Islet precursor cell (in vitro differentiated cells): ENCODE data around the gene ZNF182.
"Not testable (repeated sequence)": the region's sequence is repeated elsewhere in the genome, so short reads cannot be mapped to it uniquely, and the experiment has no call there.

Experiments
- DNase-seq: peaks from one replicate; pipeline ENCODE4 v3.0.0-alpha.2; 2018

ZNF182 gene

DNA sequence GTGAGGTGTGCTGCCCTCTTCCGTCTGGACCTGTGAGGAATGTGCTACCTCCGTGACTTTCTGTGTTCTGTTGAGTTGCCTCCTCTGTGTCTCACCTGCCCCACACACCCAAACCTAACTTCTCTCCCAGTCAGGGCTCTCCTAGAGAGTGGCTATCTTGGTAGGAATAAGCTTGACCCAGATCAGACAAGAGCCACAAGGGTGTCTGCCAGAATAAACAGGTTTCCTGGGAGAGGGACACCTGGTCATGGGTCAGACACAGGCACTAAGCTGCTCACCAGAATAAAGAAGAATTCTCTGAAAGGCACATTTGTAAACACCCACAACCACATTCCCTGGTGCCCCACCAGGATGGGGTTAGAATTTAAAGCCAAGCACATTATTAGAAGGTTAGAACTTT, 11.1 kb downstream of the ZNF182 start:
- DNase-seq, result no peak

DNA sequence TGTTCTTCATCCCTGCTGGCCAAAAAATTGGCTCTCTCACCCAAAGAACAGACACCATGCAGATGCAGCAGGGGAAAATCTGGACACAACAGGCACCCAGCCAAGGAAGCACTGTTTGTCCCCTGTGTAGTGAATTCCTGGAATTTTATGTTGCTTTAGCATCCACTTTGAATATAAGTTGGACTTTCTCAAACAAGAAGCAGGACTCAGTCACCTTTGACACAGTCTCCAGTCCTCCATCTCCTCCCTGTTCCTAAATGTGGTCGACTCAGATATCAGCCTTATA, 11.8 kb downstream of the ZNF182 start:
- no peak for DNase-seq

DNA sequence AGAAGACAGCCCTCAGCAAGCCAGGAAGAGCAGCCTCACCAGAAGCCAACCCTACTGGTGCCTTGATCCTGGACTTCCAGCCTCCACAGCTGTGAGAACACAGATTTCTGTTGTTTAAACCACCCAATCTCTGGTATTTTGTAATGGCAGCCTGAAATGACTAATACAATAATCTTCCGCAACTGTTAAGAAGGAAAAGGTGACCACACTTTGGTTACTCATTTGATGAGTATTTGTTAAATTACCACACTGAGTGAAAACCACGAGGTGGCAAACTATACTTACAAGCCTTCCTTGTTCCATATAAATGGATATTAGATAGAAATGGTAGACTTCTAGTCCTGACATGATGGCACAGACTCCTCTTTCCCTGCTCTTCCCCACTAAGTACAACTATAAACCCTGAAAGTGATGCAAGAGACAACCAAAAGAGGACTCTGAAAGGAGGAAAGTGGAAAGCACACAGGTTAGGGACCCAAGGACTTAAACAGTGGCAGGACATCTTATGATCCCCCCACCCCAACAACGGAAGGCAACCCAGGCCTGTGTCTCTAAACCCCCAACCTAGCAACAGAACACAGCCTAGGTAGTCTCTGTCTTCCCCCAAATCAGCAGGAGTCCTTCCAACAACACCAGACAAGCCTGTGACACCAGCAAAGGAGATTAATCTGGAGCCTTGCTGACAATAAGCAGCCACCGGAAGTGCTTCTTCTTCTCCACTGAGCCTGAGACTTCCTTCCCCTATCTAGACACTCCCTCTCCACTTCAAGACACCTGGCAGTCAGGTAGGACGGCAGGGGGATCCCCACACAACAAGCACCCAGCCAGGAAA, 12.3 kb downstream of the ZNF182 start:
- DNase-seq, result no peak

DNA sequence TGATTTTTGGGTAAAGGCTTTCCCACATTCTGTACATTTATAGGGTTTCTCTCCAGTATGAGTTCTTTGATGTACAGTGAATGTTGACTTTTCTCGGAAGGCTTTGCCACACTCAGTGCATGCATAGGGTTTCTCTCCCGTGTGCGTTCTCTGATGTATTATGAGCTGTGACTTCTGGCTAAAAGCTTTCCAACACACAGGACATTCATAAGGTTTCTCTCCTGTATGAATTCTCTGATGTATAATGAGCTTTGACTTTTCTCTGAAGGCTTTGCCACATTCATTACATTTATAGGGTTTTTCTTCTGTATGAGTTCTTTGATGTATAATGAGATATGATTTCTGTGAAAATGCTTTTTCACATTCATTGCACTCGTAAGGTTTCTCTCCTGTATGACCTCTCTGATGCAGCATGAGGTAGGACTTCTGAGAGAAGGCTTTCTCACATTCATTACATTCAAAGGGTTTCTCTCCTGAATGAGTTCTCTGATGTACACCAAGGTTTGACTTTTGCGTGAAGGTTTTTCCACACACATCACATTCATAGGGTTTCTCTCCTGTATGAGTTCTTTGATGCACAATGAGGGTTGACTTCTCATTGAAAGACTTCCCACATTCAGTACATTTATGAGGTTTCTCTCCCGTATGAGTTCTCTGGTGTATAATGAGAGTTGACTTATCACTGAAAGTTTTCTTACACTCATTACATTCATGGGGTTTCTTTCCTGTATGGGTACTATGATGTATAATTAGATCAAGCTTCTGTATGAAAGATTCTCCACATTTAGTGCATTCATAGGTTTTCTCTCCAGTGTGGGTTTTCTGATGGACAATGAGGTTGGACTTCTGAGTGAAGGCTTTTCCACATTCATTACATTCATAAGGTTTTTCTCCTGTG, 27.3 kb downstream of the ZNF182 start:
- DNase-seq, result no peak

DNA sequence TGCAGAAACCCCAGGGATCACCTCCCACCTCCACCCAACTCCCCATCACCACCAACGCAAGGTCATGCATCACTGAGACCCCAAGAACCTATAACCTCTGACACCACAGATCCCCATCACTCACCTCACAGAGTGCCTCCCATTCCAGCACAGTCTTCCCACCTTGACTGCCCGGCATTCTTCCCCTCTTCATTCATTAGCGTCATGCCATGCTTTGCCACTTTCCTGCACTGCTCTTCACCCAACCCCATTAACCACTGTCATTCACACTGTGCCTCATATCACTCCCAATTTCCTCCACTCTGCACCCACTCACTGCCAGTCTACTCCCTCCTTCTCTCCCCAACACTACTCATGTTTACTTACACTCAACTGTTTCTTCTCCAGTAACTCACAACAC, 30.6 kb downstream of the ZNF182 start:
- DNase-seq, result no peak

DNA sequence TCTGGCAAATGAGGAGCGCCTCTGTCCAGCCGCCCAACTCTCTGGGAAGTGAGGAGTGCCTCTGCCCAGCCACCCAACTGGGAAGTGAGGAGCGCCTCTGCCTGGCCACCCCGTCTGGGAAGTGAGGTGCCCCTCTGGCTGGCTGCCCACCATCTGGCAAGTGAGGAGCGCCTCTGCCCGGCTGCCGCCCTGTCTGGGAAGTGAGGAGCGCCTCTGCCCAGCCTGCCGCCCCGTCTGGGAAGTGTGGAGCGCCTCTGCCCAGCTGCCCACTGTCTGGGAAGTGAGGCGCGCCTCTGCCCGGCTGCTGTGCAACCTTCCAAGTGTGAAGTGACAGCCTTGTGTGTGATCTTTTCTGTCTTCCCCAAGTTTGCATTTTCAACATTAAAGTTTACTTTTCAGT, 38.3 kb downstream of the ZNF182 start:
- DNase-seq, result not testable (repeated sequence)

DNA sequence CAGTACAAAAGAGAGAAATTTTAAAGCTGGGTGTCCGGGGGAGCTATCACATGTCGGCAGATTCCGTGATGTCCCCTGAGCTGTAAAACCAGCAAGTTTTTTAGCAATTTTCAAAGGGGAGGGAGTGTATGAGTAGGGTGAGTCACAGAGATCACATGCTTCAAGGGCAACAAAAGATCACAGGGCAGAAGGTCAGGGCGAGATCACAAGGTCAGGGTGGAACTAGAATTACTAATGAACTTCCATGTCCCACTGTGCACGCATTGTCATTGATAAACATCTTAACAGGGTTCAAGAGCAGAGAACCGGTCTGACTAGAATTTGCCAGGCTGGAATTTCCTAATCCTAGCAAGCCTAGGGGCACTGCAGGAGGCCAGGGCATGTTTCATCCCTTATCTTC, 42.0 kb downstream of the ZNF182 start:
- not testable (repeated sequence) for DNase-seq

DNA sequence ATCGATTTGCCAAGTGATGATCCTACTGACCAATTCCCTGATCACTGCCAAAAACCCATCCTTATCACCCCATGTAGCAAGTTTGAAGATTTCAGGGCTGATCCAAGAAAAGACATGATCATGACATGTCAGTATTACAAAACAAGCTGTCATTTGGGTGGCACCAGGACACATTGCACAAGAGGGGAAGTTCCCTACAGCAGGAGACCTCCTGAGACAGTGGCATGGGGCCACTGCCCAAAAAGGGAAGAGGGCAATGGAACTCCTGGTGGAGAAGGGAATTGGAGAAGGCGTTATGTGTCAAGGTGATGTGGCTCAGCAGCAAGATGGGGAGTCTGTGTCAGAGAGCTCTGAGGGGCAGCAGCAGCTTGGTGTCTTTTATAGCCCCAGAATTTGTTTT, 43.4 kb downstream of the ZNF182 start:
- DNase-seq, result no peak

DNA sequence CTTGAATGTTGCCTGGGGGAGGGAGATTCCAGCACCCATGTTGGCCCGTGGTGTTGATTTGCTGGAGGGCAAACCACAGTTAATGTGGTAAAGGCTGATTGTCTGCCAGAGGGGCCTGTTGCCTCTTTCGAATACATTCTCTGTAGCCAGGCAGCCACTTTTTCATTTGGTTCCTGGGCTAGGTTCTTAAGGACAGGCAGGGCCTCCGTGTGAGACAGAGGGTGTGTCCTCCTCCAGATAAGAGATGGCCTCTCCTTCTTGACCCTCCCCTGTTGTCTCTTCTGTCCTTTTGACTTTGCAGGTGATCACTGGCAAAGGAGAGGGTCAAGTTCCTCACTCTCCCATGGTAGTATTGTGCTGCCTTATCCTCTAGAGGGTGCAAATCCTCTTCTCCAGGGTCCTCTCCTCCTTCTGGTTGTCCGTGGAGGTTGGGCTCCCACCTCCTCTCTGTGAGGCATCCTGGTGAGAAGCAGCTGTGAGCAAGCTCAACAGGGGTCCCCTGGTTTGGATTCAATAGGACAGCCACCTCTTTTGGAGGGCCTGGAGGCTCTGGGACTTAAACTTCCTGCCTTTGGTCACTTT, 44.9 kb downstream of the ZNF182 start:
- DNase-seq, result no peak

DNA sequence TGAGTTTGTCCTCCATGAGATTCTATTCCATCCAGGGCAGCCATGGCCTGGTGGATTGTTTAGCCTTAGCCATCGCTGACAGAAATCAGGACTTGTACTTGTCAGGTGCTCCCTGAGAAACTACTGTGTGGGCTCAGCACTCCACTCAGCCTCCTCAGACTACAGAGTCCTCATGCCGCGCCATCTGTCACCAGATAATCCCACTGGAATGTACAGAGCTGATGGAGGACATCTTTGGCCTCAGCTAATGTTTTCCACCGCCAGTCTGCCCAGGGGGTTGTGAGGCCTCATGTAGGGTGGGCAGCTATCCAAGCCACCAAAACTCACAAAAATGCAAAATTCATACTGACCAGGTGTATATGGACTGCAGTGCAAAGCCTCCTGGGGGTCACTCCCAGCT, 45.6 kb downstream of the ZNF182 start:
- DNase-seq, result not testable (repeated sequence)

DNA sequence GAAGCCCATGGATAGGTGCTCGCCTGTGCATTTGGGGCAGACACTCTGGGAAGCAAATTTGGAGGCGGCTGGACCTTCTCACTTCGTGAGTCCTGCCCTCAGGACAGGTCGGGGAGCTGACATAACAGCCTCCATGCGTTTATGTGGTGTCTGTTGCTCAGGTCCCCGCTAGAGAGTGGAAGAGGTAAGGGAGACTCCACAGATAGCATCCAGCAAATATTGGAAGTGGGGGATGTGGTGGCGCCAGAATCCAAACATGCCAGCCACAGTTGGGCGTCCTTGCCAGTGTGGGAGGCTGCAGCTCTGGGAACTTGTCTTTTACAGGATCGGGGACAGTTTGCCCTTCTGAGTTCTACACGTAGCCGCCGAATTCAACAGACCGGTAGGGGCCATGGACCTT, 47.8 kb downstream of the ZNF182 start:
- DNase-seq, result no peak

DNA sequence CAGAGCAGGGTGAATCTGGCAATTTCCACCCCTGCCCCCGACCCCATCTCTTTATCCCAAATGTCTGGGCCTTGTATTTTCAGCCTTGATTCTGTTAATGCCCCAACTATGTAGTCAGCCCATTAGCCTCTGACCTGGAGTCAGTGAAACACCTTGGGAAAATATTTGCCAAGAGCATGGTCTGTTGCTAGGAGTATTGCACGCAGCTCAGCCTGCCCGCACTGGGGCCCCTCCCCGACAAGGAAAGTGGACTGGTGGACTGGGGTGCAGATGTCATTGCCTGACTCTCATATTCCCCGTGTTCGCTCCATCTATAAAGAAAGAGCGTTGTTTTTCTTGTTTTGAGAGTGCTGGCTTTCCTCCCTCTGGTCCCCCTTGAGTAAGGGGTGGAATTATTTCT, 48.5 kb downstream of the ZNF182 start:
- not testable (repeated sequence) for DNase-seq

DNA sequence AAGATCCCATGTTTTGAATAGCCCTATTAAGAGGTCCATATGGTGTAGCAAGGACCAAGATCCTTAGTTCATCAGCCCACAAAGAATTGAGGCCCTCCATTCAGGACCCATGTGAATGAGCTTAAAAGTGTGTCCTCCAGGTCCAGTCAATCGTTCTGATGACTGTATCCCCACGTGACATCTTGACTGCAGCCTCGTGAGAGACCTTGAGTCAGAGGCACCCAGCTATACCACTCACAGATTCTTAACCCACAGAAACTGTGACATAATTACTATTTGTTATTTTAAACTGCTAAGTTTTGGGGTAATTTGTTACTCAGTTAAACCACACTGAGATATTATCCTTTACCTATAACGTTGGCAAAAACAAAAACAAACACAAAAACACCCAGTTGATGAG, 62.4 kb downstream of the ZNF182 start:
- DNase-seq, result no peak

DNA sequence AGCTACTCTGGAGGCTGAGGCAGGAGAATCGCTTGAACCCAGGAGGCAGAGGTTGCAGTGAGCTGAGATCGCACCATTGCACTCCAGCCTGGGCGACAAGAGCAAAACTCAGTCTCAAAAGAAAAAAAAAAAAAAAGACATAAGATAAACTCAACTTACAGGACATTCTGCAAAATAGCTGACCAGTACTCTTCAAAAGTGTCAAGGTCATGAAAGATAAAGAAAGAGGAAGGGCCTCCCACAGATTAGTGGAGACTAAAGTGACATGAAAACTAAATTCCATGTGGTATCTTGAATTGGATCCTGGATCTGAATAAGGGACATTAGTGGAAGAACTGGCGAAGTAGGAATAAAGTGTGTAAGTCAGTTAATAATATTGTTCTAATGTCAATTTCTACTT, 63.3 kb downstream of the ZNF182 start:
- no peak for DNase-seq

DNA sequence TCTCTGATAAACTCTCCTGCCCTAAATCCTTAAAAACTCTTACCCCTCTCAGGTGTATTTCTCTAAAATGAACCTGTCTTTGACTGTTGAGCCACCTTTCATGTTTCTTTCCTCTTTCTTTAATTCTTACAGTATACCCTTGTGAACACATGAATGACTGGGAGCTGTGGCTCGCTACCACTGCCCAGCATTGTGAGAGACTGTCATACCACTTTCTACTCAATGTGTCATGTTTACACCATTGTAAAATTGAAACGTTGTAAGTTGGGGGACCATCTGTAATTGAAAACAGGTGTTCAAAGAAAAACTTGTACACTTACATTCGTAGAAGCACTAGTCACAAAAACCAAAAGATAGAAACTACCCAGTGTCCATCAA, 66.9 kb downstream of the ZNF182 start:
- DNase-seq, result no peak

DNA sequence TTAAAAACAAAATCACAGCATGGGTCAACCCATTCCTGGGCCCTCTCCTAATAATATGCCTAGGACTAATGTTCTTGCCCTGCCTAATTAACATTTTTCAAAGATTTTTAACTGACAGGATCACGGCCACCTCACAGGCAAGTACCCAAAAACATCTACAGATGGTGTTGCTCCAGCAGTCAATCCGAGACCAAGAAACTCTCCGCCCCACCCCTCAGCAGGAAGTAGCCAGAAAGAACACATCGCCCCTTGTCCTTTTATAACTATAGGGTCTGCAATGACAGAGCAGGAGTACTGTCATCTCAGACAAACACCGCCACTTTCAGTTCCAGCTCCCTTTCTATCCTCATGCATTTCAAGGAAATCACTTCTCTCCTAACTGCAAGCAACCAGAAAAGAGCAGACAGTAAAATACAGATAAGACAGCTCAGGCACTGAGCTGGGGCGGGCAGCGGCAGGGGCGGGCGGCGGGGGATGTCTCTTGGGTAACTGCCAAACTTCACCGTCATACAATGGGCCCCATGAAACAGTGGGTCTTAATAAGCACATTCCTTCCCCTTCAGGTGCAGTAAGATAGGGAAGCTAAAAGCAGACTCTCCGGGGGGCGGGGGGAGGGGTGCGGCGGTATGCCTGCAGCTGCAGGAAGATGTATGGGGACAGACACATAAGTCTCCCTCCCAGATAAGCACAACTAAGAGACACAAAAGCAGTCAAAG, 67.4 kb downstream of the ZNF182 start:
- DNase-seq, result no peak

DNA sequence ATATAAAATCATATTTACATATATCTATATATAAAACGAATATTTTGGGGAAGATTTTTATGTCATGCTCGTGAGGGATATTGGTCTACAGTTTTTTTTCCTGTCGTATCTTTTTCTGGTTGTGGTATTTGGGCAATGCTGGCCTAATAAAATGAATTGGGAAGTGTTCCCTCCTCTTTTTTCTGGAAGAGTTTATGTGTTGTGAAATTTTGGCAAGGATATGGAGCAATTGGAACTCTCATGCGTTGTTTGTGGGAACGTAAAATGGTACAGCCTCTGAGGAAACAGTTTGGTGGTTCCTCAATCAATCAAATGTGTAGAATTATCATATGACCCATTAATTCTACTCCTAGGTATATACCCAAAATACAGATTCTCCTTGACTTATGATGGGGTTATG, 69.8 kb downstream of the ZNF182 start:
- no peak for DNase-seq

DNA sequence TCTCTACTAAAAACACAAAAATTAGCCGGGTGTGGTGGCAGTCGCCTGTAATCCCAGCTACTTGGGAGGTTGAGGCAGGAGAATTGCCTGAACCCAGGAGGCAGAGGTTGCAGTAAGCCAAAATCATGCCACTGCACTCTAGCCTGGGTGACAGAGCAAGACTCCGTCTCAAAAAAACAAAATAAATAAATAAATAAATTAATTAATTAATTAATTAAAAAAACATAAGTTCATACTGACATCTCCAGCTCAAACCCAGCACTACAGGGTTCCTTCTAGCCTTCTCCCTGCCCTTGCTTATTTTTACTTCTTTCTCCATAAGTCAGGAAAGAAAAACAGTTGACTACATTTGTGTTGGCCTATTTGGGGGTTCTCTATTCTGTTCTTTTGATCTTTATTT, 71.8 kb downstream of the ZNF182 start:
- DNase-seq, result not testable (repeated sequence)

DNA sequence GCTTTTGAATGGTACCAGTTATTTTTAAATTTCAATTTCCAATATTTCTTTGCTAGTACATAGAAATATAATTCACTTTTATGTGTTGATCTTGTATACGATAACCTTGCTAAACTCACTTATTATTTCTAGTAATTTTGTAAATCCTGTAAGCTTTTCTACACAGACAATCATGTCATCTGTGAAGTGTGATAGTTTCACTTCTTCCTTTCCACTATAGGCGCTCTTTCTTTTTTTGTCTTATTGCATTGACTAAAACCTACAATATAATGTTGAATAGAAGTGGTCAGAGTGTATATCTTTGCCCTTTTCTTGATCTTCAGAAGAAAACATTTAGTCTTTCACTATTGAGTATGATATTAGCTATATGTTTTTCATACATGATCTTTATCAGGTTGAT, 76.6 kb downstream of the ZNF182 start:
- no peak for DNase-seq
